Suppressor macrophage (primary cell): ENCODE results near the gene ISOC2.
"Not testable (repeated sequence)": the region's sequence is repeated elsewhere in the genome, so short reads cannot be mapped to it uniquely, and the experiment has no call there.

Source experiments
- DNase-seq, 4 experiments: peaks; one replicate each; pipeline ENCODE4 v3.0.0-alpha.2; 2020 to 2022

Gene ISOC2

DNA sequence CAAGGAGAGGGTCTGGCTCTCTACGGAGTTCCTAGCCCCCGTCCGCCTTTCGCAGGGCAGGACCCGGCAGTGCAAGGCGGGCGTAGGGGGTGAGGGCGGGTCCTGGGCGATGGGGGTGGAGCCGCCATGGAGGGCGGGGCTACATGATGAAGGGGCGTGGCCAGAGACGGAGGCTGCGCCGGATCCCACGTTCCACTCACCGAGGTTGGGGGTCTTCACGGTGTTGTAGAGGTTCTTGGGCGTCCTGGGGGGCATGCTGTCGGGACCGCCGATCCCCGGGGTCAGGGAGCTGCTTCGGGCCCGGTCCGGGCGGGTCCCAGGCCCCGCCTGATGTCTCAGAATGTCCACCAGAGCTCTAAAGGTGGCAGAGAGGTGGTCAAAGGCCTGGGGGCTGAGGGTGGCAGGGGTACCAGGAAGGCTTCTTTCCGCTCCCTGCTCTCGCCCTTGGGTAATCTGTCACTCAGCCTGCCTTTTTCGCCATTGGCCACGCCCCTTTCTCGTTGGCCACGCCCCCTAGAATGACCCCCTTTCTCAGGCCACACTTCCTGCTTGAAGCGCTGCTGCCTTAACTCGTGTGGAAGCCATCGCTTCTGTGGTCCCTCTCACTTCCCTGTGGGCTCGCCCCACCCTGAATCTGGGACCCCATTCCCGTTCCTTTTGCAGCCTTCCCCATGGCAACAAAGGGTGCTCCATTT lies 20.9 kb downstream of the ISOC2 start:
- DNase-seq = peak in 2 of 4 experiments; percentile 28 to 31

DNA sequence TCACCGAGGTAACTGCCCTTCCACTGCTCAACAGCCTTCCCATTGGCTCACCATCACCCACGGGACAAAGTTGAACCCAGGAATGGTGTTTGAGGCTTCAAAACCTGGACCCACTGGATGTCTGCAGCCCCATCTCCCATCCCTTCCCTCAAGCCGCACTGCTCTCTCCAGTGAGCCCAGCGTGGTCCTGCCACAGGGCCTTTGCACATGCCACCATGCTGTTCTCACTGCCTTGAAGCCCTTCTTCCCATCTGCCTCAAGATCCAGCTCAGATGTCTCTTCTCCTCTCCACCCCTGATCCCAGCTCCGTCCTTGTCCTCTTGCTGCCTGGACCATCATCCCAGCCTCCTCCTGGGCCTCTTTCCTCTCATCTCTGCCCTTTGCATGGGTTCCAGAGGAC lies 22.4 kb downstream of the ISOC2 start:
- no peak for DNase-seq

DNA sequence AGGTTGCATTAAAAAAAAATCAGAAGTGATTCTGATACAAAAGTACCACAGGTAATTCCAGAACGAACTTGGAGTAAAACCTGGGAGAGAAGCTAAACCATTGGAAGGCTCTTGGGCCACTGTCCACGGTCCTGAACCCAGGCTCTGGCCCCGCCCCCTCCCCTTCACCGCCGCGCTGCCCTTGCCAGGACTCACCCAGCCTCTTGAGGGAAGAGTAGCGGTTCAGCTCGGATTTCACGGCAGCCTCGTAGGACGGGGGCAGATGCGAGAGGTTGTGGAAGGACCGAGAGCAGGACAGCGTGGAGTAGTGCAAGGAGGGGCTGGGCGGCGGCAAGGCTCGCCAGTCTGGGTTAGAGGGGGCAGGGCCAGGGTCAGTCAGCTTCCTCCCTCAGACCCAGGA lies 24.0 kb downstream of the ISOC2 start:
- peak; percentile 53 to 76 (median 70) for DNase-seq

DNA sequence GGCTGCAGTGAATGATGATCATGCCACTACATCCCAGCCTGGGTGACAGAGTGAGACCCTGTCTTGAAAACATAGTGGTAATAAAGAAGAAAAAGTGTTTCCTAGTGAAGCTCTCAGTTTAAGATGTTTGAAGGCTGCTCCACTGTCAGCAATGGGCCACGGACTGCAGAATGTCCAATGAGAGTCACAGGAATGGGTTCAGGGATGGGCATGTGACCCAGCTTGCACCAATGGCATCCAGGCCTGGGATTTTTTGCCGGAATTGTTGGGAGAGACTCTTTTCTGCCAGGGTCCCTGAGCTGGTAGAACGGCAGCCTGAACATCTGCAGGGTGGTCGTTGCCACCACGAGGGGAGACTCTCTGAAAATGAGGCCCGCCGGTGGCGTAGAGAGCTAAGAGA lies 24.6 kb downstream of the ISOC2 start:
- no peak for DNase-seq

DNA sequence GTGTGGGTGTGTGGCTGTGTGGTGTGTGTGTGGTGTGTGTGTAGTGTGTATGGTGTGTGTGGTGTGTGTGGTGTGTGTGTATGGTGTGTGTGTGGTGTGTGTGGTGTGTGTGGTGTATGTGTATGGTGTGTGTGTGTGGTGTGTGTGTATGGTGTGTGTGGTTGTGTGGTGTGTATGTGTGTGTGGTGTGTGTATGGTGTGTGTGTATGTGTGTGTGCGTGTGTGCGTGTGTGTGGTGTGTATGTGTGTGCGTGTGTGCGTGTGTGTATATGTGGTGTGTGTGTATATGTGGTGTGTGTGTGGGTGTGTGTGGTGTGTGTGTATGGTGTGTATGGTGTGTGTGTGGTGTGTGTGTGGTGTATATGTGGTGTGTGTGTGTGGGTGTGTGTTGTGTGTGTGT lies 26.4 kb downstream of the ISOC2 start:
- DNase-seq = no peak

DNA sequence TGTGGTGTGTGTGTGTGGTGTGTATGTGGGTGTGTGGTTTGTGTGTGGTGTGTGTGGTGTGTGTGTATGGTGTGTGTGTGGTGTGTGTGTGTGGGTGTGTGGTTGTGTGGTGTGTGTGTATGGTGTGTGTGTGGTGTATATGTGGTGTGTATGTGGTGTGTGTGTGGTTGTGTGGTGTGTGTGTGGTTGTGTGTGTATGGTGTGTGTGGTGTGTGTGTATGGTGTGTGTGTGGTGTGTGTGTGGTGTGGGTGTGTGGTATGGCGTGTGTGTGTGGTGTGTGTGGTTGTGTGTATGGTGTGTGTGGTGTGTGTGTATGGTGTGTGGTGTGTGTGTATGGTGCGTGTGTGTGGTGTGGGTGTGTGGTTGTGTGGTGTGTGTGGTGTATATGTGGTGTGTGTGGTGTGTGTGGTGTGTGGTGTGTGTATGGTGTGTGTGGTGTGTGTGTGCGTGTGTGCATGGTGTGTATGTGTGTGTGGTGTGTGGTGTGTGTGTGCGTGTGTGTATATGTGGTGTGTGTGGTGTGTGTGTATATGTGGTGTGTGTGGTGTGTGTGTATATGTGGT lies 27.0 kb downstream of the ISOC2 start:
- DNase-seq = no peak

DNA sequence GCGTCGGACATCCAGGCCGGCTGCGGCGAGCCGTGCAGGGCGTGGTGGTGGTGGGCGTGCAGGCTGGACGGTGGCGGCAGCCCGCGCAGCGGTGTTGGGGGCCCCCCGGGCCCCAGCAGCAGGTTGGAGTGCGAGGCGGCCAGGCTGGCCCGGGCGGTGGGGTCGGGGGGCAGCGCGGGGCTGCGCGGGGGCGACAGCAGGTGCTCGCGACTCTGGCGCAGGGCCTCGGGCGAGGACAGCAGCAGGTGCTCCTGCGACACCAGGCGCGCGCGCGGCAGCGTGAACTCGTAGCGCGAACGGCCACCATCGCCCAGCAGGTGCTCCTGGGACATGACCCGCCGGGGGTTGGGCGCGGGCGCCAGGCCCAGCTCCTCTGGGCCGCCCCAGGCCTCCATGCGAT lies 28.1 kb downstream of the ISOC2 start:
- DNase-seq = no peak

DNA sequence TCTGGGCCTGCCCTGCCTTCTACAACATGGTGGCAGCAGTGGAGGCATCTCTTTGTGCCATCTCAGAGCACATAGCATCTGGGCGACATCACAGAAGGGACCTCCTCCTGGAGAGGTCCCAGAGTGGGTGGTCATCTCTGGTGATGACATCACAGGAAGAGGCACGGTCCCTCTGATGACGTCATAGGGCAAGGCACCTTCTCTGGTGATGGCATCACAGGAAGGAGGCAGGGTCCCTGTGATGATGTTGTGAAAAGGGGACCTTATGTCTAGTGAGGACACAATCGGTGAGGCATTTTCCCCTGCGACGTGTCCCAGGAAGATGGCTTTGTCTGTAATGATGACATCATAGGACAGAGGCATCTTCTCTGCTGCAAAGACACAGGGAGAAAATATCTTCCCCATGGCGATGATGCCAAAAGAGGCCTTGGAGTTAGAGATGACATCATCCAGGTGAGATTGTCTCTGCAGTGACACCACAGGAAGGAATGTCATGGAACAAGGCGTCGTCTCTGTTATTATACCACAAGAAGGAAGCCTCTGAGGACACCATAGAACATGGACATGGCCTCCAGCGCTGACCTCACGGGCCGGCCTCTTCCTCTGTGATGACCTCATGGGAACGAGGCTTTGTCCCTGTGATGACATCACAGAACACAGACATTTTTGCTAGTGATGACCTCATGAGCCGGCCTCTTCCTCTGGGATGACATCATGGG lies 29.0 kb downstream of the ISOC2 start:
- DNase-seq = no peak

DNA sequence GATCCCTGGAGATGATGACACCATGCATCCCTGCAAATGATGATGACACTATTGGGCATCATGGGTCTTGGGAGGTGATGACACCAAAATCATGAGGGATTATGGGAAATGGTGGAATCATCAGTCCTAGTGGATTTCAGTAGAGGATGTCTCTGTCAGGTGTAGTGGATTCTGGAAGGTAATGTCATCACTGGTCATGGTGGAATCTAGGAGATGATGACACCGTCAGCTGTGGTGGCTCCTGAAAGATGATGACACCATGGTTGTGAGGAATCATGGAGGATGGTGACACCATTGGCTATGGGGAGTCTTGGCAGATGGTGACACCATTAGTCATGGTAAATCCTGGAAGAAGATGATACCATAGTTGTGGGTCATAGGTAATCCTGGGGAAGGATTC lies 30.3 kb downstream of the ISOC2 start:
- no peak for DNase-seq

DNA sequence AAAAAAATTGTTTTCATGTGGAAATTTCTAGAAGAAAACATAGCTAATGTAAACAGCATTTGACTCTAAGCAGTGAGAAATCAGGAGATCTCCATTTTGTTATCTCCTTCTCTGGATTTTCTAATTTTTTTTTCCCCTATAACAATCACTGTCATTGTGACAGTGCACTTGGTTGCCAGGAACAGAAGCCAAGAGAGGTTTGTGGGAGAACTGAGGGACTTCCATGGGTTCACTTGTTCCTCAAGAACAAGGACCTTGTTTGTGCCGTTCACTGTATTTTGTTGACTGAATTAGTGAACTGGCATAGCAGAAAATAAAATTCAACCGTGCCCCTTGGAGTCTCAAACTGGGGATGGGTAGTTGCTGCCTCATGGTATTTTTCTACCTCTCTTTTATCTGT lies 35.4 kb downstream of the ISOC2 start:
- DNase-seq = no peak

DNA sequence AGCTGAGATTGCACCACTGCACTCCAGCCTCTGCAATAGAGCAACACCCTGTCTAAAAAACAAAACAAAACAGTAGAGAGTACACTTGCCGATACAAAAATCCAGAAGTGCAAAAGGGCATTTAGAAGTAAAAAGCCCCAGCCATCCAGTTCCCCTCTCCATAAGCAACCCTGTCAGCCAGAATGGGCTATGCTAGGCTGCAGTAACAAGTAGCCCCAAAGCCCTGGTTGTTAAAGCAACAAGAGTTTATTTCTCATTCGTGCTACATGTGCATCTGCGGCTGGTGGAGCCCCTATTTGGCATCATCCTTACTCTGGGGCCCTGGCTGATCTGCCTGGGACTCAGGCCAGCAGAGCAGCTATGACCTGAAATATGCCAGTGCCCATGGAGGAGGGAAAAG lies 36.9 kb downstream of the ISOC2 start:
- DNase-seq = no peak

DNA sequence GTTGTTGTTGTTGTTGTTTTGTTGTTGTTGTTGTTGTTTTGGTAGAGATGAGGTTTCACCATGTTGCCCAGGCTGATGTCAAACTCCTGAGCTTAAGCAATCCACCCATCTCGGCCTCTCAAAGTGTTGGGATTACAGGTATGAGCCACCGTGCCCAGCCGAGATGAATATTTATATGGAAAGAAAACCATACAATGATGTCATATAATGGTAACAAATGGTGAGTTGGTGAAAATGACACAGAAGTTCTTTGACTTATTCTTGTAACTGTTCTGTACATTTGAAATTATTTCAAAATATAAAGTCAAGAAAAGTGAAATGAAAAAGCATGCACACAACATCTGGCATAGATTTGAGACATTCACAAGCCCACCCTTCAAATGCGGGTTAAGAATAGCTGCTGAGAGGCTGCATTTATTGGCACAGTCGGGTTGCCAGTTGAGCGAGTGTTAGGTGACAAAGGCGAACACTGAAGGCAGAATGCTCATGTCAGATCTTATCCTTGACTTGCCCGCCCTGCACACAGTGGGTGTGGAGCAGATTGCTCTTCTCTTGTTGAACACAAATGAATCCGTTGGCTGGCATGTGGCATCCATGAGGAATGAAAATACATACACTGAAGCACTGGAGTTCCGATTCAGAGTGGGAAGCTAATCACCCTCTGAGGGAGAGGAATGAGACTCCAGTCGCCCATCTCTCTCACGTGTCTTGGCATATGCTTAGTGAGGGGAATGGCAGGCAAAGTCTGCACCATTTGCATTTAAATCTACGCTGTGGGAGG lies 38.0 kb downstream of the ISOC2 start:
- DNase-seq = no peak

DNA sequence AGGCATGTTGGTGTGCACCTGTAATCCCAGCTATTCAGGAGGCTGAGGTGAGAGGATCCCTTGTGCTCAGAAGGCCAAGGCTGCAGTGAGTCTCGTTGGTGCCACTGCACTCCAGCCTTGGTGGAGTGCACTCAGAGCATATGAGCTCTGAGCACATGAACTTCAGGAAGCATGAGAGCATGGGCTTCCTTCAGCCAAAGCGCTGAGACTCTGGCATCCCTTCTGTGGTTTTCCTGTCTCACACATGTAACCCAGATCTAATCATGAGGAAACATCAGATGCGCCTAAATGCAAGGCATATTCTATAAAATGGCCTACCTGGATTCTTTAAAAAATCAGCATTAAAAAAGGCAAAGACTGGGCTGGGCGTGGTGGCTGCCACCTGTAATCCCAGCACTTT lies 40.2 kb downstream of the ISOC2 start:
- DNase-seq = peak in 1 of 4 experiments; percentile 28

DNA sequence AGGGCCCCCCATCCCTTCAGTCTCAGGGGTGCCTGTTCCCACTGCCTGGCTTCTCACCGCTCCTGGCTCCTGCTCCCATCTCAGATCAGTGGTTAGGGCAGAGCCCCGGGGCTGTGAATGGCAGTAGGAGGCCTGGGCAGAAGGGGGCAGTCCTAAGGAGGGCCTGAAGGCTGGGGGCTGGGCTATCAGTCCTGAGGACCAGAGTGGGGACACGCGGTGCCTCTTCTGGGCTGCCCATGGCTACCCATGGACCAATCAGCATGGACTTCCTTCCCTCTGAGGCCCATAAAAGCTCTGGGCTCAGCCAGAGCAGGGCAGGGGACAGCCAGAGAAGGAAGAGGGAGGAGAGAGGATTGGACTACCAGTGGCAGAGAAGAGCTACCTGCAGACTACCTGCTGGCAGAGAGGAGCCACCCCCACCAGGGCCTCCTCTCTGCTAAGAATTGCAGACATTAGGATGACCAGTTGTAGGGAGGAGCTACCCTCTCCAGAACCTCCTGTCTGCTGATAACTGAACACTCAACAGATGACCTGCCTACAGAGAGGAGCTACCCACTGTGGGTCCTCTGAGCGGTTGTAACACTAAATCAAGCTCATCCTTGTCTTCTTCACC lies 41.7 kb downstream of the ISOC2 start:
- DNase-seq = no peak

DNA sequence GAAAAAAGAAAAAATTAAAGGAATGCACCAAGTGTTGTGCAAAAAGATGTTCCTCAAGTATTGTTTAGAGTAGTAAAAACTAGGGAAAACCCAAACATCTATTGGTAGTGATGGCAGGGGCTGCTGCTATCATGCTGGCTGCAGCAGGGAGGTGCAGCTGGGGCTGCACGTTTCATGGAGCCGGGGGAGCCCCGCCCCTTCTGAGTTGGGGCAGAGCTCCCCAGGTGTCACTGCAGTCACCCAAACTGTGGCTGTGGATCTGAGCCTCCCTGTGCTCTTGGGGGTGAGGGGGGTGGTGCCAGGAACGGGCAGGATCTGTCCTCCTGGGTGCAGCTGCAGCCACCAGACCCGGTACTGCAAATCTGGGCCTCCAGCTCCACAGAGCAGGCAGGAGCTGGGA lies 42.3 kb downstream of the ISOC2 start:
- no peak for DNase-seq

DNA sequence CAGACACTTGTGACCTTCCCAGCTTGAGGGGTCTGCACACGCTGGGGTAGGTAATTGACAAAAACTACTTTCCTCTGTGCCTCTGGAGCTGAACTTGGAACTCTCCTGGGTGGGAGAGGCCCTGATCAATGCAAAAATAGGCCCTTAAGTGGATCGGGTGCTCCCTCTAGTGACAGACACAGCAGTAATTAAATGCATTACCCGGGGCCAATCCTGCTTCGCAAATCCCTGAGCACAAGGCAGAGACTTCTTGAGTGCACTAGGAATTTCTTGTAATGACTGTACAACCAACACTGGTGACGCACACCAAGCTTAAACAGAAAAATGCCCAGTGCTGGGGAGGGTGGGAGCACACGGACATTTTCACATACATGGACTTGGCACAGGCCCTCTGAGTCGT lies 43.3 kb downstream of the ISOC2 start:
- DNase-seq = peak; percentile 74 to 84 (median 76)

DNA sequence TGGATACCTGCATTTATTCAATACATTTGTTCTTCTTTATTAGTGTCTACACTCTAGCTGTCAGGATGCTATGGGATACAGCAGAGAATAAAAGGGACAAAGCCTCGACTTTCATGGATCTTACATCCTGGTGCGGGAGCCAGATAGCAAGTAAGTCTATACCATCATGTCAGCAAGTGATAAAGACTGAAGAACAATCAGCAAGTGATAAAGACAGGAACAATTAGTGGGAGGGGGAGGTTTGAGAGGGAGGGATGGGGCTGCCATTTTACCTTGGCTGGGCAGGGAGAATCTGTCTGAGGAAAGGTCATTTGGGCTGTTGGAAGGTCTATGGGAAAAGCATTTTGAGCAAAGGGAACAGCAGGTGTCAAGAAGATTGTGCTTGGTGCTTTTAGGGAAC lies 51.3 kb downstream of the ISOC2 start:
- no peak for DNase-seq

DNA sequence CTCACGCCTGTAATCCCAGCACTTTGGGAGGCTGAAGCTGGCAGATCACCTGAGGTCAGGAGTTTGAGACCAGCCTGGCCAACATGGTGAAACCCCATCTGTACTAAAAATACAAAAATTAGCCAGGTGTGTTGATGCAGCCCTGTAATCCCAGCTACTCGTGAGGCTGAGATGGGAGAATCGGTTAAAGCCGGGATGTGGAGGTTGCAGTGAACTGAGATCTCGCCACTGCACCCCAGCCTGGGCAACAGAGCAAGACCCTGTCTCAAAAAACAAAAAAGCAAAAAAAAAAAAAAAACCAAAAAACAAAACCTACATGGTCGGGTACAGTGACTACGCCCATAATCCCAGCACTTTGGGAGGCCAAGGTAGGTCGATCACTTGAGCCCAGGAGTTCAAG lies 52.3 kb downstream of the ISOC2 start:
- not testable (repeated sequence) for DNase-seq

DNA sequence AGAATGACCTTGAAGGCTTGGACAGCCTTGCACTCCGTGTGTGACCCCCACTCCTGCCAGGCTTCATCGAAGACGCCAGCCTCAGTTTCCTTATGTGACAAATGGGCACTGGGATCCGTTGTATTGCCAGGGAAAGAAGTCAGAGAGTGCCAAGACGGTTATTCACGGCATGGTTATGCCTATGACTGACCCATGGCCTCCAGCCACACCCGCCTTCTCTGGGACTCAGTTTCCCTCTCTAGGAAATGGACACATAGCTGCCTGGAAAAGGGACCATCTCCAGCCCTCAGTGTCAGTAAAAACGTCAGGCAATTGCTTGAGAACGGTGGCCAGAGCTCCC lies 52.9 kb downstream of the ISOC2 start:
- no peak for DNase-seq

DNA sequence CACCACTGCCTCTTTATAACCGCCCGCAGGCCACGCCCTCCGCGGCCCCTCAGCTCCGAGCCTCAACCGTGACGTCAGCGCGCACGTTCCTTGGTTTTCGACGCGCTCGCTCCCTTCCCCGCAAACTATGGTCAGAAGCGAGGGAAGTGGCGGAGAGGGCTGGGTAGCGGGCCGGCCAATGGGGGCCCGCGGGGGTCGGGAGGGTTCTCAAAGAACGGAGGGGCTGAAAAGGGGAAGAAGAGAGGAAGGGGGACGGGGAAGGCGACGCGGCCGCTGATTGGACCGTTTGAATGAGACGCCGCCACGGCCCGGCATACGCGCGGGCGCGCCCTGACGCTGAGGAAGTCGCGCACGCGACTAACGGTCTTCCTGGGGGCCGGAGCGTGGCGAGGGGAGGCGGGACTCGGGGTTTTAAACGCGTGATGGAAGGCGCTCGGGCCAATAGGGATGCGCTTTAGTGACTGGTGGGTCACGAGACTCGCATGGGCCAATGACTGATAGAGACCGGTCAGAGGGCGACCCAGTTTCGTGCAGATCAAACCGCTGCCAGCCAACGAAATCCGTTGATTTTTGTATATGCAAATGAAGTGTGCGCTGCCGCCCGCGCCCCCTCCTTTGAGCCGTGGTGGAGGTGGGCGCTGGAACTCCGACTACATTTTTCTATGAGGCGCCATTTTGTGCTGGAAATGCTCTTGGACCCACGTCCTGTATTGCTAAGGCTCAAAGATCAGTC lies 53.5 kb downstream of the ISOC2 start:
- DNase-seq = peak; percentile 99 to 100 (median 100)

DNA sequence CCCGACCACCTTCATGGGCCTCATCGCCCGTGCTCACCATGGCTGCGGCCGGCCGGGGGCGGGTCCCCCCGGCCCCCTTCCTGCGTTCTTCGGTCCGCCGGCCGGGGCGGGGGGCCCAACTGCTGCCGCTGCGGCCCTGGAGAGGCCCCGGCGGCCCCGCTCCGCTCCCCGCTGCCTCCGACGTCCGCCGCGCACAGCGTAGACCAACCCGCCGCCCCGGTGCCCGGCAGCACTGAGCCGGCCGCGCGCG lies 54.0 kb downstream of the ISOC2 start, which contains the start of gene UBE2S:
UBE2S (minus strand) TSS at position 239 of the 250 bp plus-strand sequence; CDS start at position 40, 199 bp downstream.
- DNase-seq = not testable (repeated sequence)

DNA sequence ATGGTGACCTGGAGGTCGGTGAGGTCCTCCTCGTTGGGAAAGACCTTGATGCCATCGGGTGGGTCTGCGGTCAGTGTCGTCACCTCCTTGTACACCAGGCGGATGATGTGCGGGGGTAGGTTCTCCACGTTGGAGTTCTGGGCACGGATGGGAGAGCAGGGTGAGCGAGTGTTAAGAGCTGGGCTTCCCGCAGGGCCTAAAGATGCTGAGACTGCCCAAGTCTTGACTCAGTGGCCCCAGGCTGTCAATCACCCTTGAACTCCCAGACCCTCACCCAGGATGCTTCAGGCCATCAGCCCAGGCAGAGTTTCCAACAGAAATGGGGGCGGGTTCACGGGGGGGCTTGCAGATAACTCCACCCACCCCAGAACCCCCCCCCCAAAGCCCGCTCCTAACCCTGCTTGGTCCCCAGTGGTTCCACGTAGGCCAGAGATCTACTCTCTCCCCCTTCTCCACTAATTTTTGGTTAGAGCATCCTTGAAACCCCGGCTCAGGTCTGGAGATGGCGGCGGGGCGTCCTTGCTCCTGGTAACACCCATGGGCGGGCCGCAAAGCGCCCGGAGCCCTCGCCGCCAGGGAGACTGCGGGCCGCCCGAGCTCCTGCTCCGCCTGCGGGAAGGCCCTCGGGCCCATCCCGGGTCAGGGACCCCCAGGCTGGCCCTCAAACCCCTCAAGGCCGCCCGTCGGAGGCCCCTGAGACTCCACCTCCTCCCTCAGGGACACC lies 54.5 kb downstream of the ISOC2 start:
- peak; percentile 54 to 79 (median 60) for DNase-seq
